Measurements from ENCODE around the gene CAVIN3.
"Not testable (repeated sequence)": the region's sequence is repeated elsewhere in the genome, so short reads cannot be mapped to it uniquely, and the experiment has no call there.

CAVIN3 gene

GRCh38 chr11:6323291-6323905, 3.1 kb upstream of the CAVIN3 start:
- no peak for DNase-seq

- peak; percentile 34 for DNase-seq
These were observed 1.7 kb upstream of the CAVIN3 start for GRCh38 chr11:6321961-6322362.

GRCh38 chr11:6321356-6321755, 1.1 kb upstream of the CAVIN3 start:
- no peak for DNase-seq

- DNase-seq: peak; percentile 62
These were observed 444 bp downstream of the CAVIN3 start for GRCh38 chr11:6319704-6320410.

- DNase-seq: no peak
These were observed 1.1 kb downstream of the CAVIN3 start for GRCh38 chr11:6319001-6319703.

GRCh38 chr11:6318204-6318603, 2.1 kb downstream of the CAVIN3 start:
- no peak for DNase-seq

- peak; percentile 54 for DNase-seq
These were observed 4.4 kb downstream of the CAVIN3 start for GRCh38 chr11:6315811-6316425.

- DNase-seq: no peak
These were observed 8.2 kb downstream of the CAVIN3 start for GRCh38 chr11:6312106-6312505.

- no peak for DNase-seq
These were observed 12.4 kb downstream of the CAVIN3 start for GRCh38 chr11:6307876-6308275.

GRCh38 chr11:6305297-6305696, 15.0 kb downstream of the CAVIN3 start:
- no peak for DNase-seq

- no peak for DNase-seq
These were observed 16.6 kb downstream of the CAVIN3 start for GRCh38 chr11:6303661-6304060.

GRCh38 chr11:6301096-6301495, 19.2 kb downstream of the CAVIN3 start:
- no peak for DNase-seq

GRCh38 chr11:6300325-6300724, 20.0 kb downstream of the CAVIN3 start:
- DNase-seq: no peak

- DNase-seq: peak; percentile 36
These were observed 21.7 kb downstream of the CAVIN3 start for GRCh38 chr11:6298605-6299004.

- DNase-seq: no peak
These were observed 22.5 kb downstream of the CAVIN3 start for GRCh38 chr11:6297831-6298230.

- no peak for DNase-seq
These were observed 35.3 kb downstream of the CAVIN3 start for GRCh38 chr11:6285019-6285418.

- no peak for DNase-seq
These were observed 36.1 kb downstream of the CAVIN3 start for GRCh38 chr11:6284250-6284649.

- DNase-seq: no peak
These were observed 36.8 kb downstream of the CAVIN3 start for GRCh38 chr11:6283453-6284023.

GRCh38 chr11:6280809-6281208, 39.5 kb downstream of the CAVIN3 start:
- not testable (repeated sequence) for DNase-seq

- DNase-seq: no peak
These were observed 47.1 kb downstream of the CAVIN3 start for GRCh38 chr11:6273188-6273587.

GRCh38 chr11:6271598-6271997, 48.7 kb downstream of the CAVIN3 start:
- DNase-seq: no peak

- DNase-seq: no peak
These were observed 49.6 kb downstream of the CAVIN3 start for GRCh38 chr11:6270584-6271246.

GRCh38 chr11:6269994-6270393, 50.3 kb downstream of the CAVIN3 start:
- DNase-seq: no peak
